Mammary epithelial cell (primary cell): Measurements from ENCODE around the gene MICU1.

Experiments
- EZH2 ChIP-seq: IDR thresholded peaks from 2 replicates; pipeline ENCODE4 v1.6.1; 2012; ENCODE audit warnings: low read length, inconsistent platforms, borderline replicate concordance
- TF ChIP-seq, protein P1 (sequence below), 2 donors: IDR thresholded peaks in 1 of 2; conservative IDR thresholded peaks in 1 of 2; 2 replicates each; pipeline ENCODE4 v1.5.1; 2011 to 2012; ENCODE audit warnings: inconsistent platforms in 2 of 2, low read length in 2 of 2, mild to moderate bottlenecking in 2 of 2, control low read depth in 1 of 2, low read depth in 1 of 2; ENCODE audit not compliant: insufficient read depth in 1 of 2; ENCODE audit errors: extremely low read depth in 1 of 2

GRCh38 chr10:72348282-72348681 lies 277.6 kb downstream of the MICU1 start:
- TF ChIP-seq, protein P1, sequence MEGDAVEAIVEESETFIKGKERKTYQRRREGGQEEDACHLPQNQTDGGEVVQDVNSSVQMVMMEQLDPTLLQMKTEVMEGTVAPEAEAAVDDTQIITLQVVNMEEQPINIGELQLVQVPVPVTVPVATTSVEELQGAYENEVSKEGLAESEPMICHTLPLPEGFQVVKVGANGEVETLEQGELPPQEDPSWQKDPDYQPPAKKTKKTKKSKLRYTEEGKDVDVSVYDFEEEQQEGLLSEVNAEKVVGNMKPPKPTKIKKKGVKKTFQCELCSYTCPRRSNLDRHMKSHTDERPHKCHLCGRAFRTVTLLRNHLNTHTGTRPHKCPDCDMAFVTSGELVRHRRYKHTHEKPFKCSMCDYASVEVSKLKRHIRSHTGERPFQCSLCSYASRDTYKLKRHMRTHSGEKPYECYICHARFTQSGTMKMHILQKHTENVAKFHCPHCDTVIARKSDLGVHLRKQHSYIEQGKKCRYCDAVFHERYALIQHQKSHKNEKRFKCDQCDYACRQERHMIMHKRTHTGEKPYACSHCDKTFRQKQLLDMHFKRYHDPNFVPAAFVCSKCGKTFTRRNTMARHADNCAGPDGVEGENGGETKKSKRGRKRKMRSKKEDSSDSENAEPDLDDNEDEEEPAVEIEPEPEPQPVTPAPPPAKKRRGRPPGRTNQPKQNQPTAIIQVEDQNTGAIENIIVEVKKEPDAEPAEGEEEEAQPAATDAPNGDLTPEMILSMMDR (conservative IDR thresholded peaks at IDR 0.05 in 1 of 2, IDR thresholded peaks at IDR 0.05 in 1 of 2; ENCODE audit: extremely low read depth in 1 of 2, insufficient read depth in 1 of 2, low read depth in 1 of 2, low read length in 2 of 2), result no peak
- TF ChIP-seq EZH2, result no peak
